ENCODE results near the gene BEAN1.

- TF ChIP-seq CTCF (conservative IDR thresholded peaks at IDR 0.05) (no peak), EZH2 (IDR thresholded peaks at IDR 0.05; ENCODE audit: low read depth) (no peak)
These were observed 6.7 kb upstream of the BEAN1 start for GRCh38 chr16:66420396-66420795.

All from PC-9 (cell line).